DND-41 (cell line): ENCODE results near the gene PDE4B.

Experiments used
- ATAC-seq: fragments of 200-7000 bp; cut with Tn5 transposase; 3 replicates; pipeline ENCODE4 v1.9.1; 2021; ENCODE audit warnings: low read depth; ENCODE audit not compliant: insufficient read depth
- DNase-seq: peaks from one replicate; pipeline ENCODE4 v3.0.0-alpha.2; 2020
- H2AFZ ChIP-seq: 2 replicates; pipeline ENCODE4 v1.6.0; 2012; ENCODE audit warnings: low read depth, low read length
- H3K27ac ChIP-seq: 2 replicates; pipeline ENCODE4 v1.5.1; 2012; ENCODE audit warnings: low read length, inconsistent platforms
- H3K27me3 ChIP-seq: fragments of 200-600 bp; sonication (generic); 2 replicates; pipeline ENCODE4 v1.6.0; 2012; ENCODE audit warnings: low read length, mild to moderate bottlenecking, inconsistent platforms; ENCODE audit not compliant: insufficient read depth, poor library complexity
- H3K36me3 ChIP-seq: 2 replicates; pipeline ENCODE4 v1.5.1; 2012; ENCODE audit warnings: low read length, inconsistent platforms; ENCODE audit not compliant: insufficient read depth
- H3K4me1 ChIP-seq: 2 replicates; pipeline ENCODE4 v1.5.1; 2012; ENCODE audit warnings: mild to moderate bottlenecking, low read length; ENCODE audit not compliant: insufficient read depth
- H3K4me2 ChIP-seq: 2 replicates; pipeline ENCODE4 v1.6.0; 2012; ENCODE audit warnings: mild to moderate bottlenecking, moderate library complexity, low read length, inconsistent platforms; ENCODE audit not compliant: insufficient read depth
- H3K4me3 ChIP-seq, 2 experiments: fragments of 200-600 bp in 1 of 2; shearing (Covaris generic) in 1 of 2; 2 replicates each; pipeline ENCODE4 v1.5.1; 2012 to 2016; ENCODE audit warnings: inconsistent platforms in 2 of 2, low read length in 2 of 2, mild to moderate bottlenecking in 2 of 2, low read depth in 1 of 2, moderate library complexity in 1 of 2
- H3K79me2 ChIP-seq: 2 replicates; pipeline ENCODE4 v1.6.0; 2012; ENCODE audit warnings: low read length, inconsistent platforms; ENCODE audit not compliant: insufficient read depth
- H3K9ac ChIP-seq: 2 replicates; pipeline ENCODE4 v1.6.0; 2012; ENCODE audit warnings: low read depth, mild to moderate bottlenecking, inconsistent platforms, low read length, moderate library complexity
- H3K9me3 ChIP-seq: 2 replicates; pipeline ENCODE4 v1.5.1; 2012; ENCODE audit warnings: low read length, moderate library complexity, mild to moderate bottlenecking, inconsistent platforms; ENCODE audit not compliant: insufficient read depth, severe bottlenecking
- H4K20me1 ChIP-seq: 2 replicates; pipeline ENCODE4 v1.6.0; 2012; ENCODE audit warnings: low read length; ENCODE audit not compliant: insufficient read depth
- EZH2 ChIP-seq: IDR thresholded peaks from 3 replicates; pipeline ENCODE4 v1.6.1; 2012; ENCODE audit warnings: borderline replicate concordance, low read depth, mild to moderate bottlenecking, moderate library complexity, low read length, inconsistent platforms; ENCODE audit not compliant: severe bottlenecking
- TF ChIP-seq, protein P1 (sequence below): IDR thresholded peaks from 2 replicates; pipeline ENCODE4 v1.5.1; 2012; ENCODE audit warnings: borderline replicate concordance, low read length, moderate library complexity, mild to moderate bottlenecking; ENCODE audit not compliant: poor library complexity, severe bottlenecking; ENCODE audit errors: extremely low read depth

The PDE4B gene

DNA sequence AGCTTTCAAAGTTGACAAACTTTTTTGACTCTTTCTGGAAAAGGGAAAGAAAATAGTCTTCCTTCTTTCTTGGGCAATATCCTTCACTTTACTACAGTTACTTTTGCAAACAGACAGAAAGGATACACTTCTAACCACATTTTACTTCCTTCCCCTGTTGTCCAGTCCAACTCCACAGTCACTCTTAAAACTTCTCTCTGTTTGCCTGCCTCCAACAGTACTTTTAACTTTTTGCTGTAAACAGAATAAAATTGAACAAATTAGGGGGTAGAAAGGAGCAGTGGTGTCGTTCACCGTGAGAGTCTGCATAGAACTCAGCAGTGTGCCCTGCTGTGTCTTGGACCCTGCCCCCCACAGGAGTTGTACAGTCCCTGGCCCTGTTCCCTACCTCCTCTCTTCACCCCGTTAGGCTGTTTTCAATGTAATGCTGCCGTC, 580.5 kb downstream of the PDE4B start:
- H3K79me2 ChIP-seq: no peaks in the 10 kb centered on the region
- no peak for TF ChIP-seq EZH2
- TF ChIP-seq, protein P1, sequence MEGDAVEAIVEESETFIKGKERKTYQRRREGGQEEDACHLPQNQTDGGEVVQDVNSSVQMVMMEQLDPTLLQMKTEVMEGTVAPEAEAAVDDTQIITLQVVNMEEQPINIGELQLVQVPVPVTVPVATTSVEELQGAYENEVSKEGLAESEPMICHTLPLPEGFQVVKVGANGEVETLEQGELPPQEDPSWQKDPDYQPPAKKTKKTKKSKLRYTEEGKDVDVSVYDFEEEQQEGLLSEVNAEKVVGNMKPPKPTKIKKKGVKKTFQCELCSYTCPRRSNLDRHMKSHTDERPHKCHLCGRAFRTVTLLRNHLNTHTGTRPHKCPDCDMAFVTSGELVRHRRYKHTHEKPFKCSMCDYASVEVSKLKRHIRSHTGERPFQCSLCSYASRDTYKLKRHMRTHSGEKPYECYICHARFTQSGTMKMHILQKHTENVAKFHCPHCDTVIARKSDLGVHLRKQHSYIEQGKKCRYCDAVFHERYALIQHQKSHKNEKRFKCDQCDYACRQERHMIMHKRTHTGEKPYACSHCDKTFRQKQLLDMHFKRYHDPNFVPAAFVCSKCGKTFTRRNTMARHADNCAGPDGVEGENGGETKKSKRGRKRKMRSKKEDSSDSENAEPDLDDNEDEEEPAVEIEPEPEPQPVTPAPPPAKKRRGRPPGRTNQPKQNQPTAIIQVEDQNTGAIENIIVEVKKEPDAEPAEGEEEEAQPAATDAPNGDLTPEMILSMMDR: no peak
- H3K9ac ChIP-seq: no peak overlapping the region
- H3K9me3 ChIP-seq: no peaks in the 10 kb centered on the region
- ATAC-seq (no peak), DNase-seq (no peak)
- no peak overlapping the region for H2AFZ ChIP-seq
- no peak overlapping the region for H3K4me3 ChIP-seq
- no peaks in the 10 kb centered on the region for H3K27me3 ChIP-seq
- peaks cover 9% of the 10 kb centered on the region; the same call in 1 of the 2 replicates for H3K4me1 ChIP-seq
- H3K27ac ChIP-seq: no peak overlapping the region
- H4K20me1 ChIP-seq: no peaks in the 10 kb centered on the region
- no peak overlapping the region for H3K4me2 ChIP-seq
- no peaks in the 10 kb centered on the region for H3K36me3 ChIP-seq

DNA sequence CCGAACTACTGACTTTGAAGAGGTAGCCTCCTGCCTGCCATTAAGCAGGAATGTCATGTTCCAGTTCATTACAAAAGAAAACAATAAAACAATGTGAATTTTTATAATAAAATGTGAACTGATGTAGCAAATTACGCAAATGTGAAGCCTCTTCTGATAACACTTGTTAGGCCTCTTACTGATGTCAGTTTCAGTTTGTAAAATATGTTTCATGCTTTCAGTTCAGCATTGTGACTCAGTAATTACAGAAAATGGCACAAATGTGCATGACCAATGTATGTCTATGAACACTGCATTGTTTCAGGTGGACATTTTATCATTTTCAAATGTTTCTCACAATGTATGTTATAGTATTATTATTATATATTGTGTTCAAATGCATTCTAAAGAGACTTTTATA, 581.5 kb downstream of the PDE4B start:
- no peaks in the 10 kb centered on the region for H3K9me3 ChIP-seq
- no peaks in the 10 kb centered on the region for H3K79me2 ChIP-seq
- H3K4me3 ChIP-seq: no peak overlapping the region
- TF ChIP-seq, protein P1: no peak
- TF ChIP-seq EZH2: no peak
- ATAC-seq (no peak), DNase-seq (no peak)
- no peaks in the 10 kb centered on the region for H3K36me3 ChIP-seq
- peaks cover 9% of the 10 kb centered on the region; the same call in 1 of the 2 replicates for H3K4me1 ChIP-seq
- no peak overlapping the region for H3K9ac ChIP-seq
- H3K27ac ChIP-seq: no peak overlapping the region
- H3K27me3 ChIP-seq: no peaks in the 10 kb centered on the region
- no peak overlapping the region for H2AFZ ChIP-seq
- H3K4me2 ChIP-seq: no peak overlapping the region
- H4K20me1 ChIP-seq: no peaks in the 10 kb centered on the region

DNA sequence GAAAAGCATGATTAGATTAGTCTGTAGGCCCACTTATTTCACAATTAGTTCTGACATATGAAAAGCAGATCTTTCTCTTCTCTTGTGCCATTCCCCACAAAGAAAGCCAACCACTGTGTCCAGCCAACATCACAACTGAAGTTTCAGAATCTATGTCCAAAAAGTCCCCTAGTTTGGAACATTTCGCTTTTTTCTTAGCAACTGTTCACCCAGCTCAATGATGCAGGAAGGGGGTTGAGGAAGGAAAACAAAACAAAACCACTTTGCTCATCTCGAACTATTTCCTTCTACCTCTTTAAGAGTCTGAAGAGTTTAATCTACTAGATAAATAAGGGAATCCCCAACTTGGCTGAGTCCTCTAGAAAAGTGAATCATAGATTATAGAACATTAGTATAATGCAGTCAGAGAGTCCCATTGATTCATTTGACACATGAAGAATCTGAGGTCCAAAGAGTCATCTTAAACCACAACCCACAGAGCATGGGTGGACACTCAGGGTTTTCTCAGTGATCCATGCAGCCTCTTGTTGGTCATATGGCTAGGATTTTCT, 581.9 kb downstream of the PDE4B start:
- H4K20me1 ChIP-seq: no peaks in the 10 kb centered on the region
- no peak overlapping the region for H2AFZ ChIP-seq
- TF ChIP-seq EZH2: no peak
- H3K27me3 ChIP-seq: no peaks in the 10 kb centered on the region
- H3K36me3 ChIP-seq: no peaks in the 10 kb centered on the region
- no peaks in the 10 kb centered on the region for H3K9me3 ChIP-seq
- no peak overlapping the region for H3K4me3 ChIP-seq
- no peaks in the 10 kb centered on the region for H3K79me2 ChIP-seq
- H3K9ac ChIP-seq: no peak overlapping the region
- no peak overlapping the region for H3K4me2 ChIP-seq
- H3K4me1 ChIP-seq: peaks cover 9% of the 10 kb centered on the region; the same call in 1 of the 2 replicates
- no peak overlapping the region for H3K27ac ChIP-seq
- DNase-seq: no peak
- ATAC-seq: no peak

DNA sequence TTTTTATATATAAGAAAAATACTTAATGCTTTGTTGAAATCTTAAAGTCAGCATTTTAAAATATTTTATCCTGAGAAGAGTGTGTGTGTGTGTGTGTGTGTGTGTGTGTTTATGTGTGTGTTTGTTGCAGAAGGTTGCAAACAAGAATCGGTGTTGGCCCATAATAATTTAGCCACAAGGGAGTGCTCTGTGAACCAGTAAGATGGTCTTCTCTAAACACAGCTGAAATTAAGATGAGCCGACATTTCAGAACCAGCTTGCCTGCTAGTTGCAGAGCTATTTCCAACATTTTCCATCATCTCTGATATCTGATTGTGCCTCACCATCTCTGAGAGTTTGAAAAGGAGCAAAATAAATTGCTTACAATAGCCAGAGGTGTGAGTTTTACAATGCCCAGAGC, 582.4 kb downstream of the PDE4B start:
- peaks cover 9% of the 10 kb centered on the region; the same call in 1 of the 2 replicates for H3K4me1 ChIP-seq
- no peaks in the 10 kb centered on the region for H3K27me3 ChIP-seq
- TF ChIP-seq, protein P1: no peak
- TF ChIP-seq EZH2: no peak
- H3K27ac ChIP-seq: no peak overlapping the region
- no peak overlapping the region for H3K4me3 ChIP-seq
- no peak overlapping the region for H2AFZ ChIP-seq
- H3K9me3 ChIP-seq: no peaks in the 10 kb centered on the region
- H3K9ac ChIP-seq: no peak overlapping the region
- no peaks in the 10 kb centered on the region for H4K20me1 ChIP-seq
- no peaks in the 10 kb centered on the region for H3K79me2 ChIP-seq
- H3K4me2 ChIP-seq: no peak overlapping the region
- DNase-seq (no peak), ATAC-seq (no peak)
- H3K36me3 ChIP-seq: no peaks in the 10 kb centered on the region
